Measurements from ENCODE around the gene BTG3.

Gene BTG3

GRCh38 chr21:17612565-17613241, at the start of gene BTG3:
TSS of gene BTG3 (minus strand) at chr21:17612901. CDS start at chr21:17609144, 3,757 bp downstream.
- DNase-seq: peak; percentile 90

GRCh38 chr21:17660862-17661261, 48.2 kb upstream of the BTG3 start:
- no peak for DNase-seq

GRCh38 chr21:17660452-17660851, 47.8 kb upstream of the BTG3 start:
- DNase-seq: no peak

GRCh38 chr21:17658931-17659330, 46.2 kb upstream of the BTG3 start:
- no peak for DNase-seq

GRCh38 chr21:17651526-17651925, 38.8 kb upstream of the BTG3 start:
- no peak for DNase-seq

GRCh38 chr21:17650292-17650691, 37.6 kb upstream of the BTG3 start:
- DNase-seq: no peak

- DNase-seq: no peak
Observed at GRCh38 chr21:17646790-17647189, 34.1 kb upstream of the BTG3 start.

GRCh38 chr21:17644186-17644585, 31.5 kb upstream of the BTG3 start:
- no peak for DNase-seq

GRCh38 chr21:17640821-17641220, 28.1 kb upstream of the BTG3 start:
- no peak for DNase-seq

- peak; percentile 36 for DNase-seq
Observed at GRCh38 chr21:17636711-17637110, 24.0 kb upstream of the BTG3 start.

GRCh38 chr21:17631195-17631594, 18.5 kb upstream of the BTG3 start:
- peak; percentile 24 for DNase-seq

- no peak for DNase-seq
Observed at GRCh38 chr21:17622018-17622417, 9.3 kb upstream of the BTG3 start.

GRCh38 chr21:17616831-17617230, 4.1 kb upstream of the BTG3 start:
- DNase-seq: no peak

GRCh38 chr21:17613242-17613676, 558 bp upstream of the BTG3 start:
- DNase-seq: peak; percentile 70

- peak; percentile 51 for DNase-seq
Observed at GRCh38 chr21:17612023-17612564, 607 bp downstream of the BTG3 start.

GRCh38 chr21:17611414-17612022, 1.2 kb downstream of the BTG3 start:
- peak; percentile 92 for DNase-seq

GRCh38 chr21:17610911-17611310, 1.8 kb downstream of the BTG3 start:
- DNase-seq: peak; percentile 56

- DNase-seq: no peak
Observed at GRCh38 chr21:17609681-17610080, 3.0 kb downstream of the BTG3 start.

- DNase-seq: no peak
Observed at GRCh38 chr21:17607684-17608083, 5.0 kb downstream of the BTG3 start.

GRCh38 chr21:17602874-17603273, 9.8 kb downstream of the BTG3 start:
- no peak for DNase-seq

GRCh38 chr21:17598437-17598836, 14.3 kb downstream of the BTG3 start:
- DNase-seq: no peak

- DNase-seq: no peak
Observed at GRCh38 chr21:17597680-17598079, 15.0 kb downstream of the BTG3 start.

GRCh38 chr21:17590430-17590829, 22.3 kb downstream of the BTG3 start:
- DNase-seq: no peak

- no peak for DNase-seq
Observed at GRCh38 chr21:17585875-17586450, 26.7 kb downstream of the BTG3 start.

Data from femur (tissue), 1 donor.